Activated T-cell treated with anti-CD3 and anti-CD28 coated beads, Interleukin-2, amount 50 U/mL, for 24 hours (primary cell): Measurements from ENCODE around the gene FOXRED1.

Experiments
- DNase-seq: peaks from one replicate; pipeline ENCODE4 v3.0.0-alpha.2; 2020
- H3K27ac Mint-ChIP-seq: 2 replicates; pipeline ENCODE4 v1.8.0; 2020; ENCODE audit warnings: mild to moderate bottlenecking, mixed read lengths
- H3K27me3 Mint-ChIP-seq: 2 replicates; pipeline ENCODE4 v1.8.0; 2020; ENCODE audit warnings: mixed read lengths
- H3K36me3 Mint-ChIP-seq: 2 replicates; pipeline ENCODE4 v1.8.0; 2020; ENCODE audit warnings: low read depth, mixed read lengths
- H3K4me1 Mint-ChIP-seq: 2 replicates; pipeline ENCODE4 v1.8.0; 2020; ENCODE audit warnings: low read depth, mixed read lengths
- H3K4me3 Mint-ChIP-seq: 2 replicates; pipeline ENCODE4 v1.8.0; 2020; ENCODE audit warnings: mild to moderate bottlenecking, moderate library complexity, mixed read lengths
- H3K9me3 Mint-ChIP-seq: 2 replicates; pipeline ENCODE4 v1.8.0; 2020; ENCODE audit warnings: mixed read lengths

The FOXRED1 gene

GRCh38 chr11:126257144-126257543 lies 11.8 kb upstream of the FOXRED1 start:
- H3K4me3 Mint-ChIP-seq: no peak overlapping the region
- no peaks in the 10 kb centered on the region for H3K27me3 Mint-ChIP-seq
- H3K36me3 Mint-ChIP-seq: peaks cover 84% of the 10 kb centered on the region
- no peak overlapping the region for H3K27ac Mint-ChIP-seq
- DNase-seq: no peak
- H3K9me3 Mint-ChIP-seq: no peaks in the 10 kb centered on the region
- H3K4me1 Mint-ChIP-seq: peaks cover 5% of the 10 kb centered on the region

- peak overlapping the region; percentile 57 for H3K27ac Mint-ChIP-seq
- H3K9me3 Mint-ChIP-seq: no peaks in the 10 kb centered on the region
- DNase-seq: no peak
- H3K4me3 Mint-ChIP-seq: no peak overlapping the region
- no peaks in the 10 kb centered on the region for H3K27me3 Mint-ChIP-seq
- H3K4me1 Mint-ChIP-seq: peaks cover 5% of the 10 kb centered on the region
- peaks cover 85% of the 10 kb centered on the region for H3K36me3 Mint-ChIP-seq
Observed at GRCh38 chr11:126257764-126258163, 11.2 kb upstream of the FOXRED1 start.

DNA sequence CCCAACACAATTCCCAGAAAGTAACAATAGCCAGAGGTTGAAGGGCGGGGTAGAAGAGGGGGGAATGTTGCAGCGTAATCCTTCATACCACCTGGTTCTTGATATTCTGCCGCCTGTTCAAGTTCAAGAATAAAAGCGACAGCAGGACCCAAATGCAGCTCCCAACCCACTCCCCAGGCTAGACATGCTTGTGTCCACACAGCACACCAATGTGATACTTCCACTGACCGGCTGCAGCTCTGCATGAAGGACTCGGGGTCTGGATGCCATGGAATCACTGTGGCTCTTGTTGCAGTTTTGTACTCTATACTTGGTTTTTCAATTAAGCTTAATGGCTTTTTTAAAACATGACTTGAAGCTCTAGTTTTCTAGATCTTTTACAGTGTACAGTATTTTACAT lies 6.7 kb upstream of the FOXRED1 start:
- DNase-seq: no peak
- Mint-ChIP-seq H3K27me3 (no peaks in the 10 kb centered on the region), H3K36me3 (peaks cover 89% of the 10 kb centered on the region), H3K4me1 (peaks cover 14% of the 10 kb centered on the region), H3K9me3 (no peaks in the 10 kb centered on the region), H3K27ac (peak overlapping the region; percentile 73), H3K4me3 (no peak overlapping the region)

GRCh38 chr11:126263489-126263888 lies 5.5 kb upstream of the FOXRED1 start:
- peaks cover 89% of the 10 kb centered on the region for H3K36me3 Mint-ChIP-seq
- peak overlapping the region; percentile 58 for H3K27ac Mint-ChIP-seq
- H3K9me3 Mint-ChIP-seq: no peaks in the 10 kb centered on the region
- DNase-seq: no peak
- H3K4me3 Mint-ChIP-seq: no peak overlapping the region
- no peaks in the 10 kb centered on the region for H3K27me3 Mint-ChIP-seq
- H3K4me1 Mint-ChIP-seq: peaks cover 22% of the 10 kb centered on the region

GRCh38 chr11:126265811-126266210 lies 3.1 kb upstream of the FOXRED1 start:
- Mint-ChIP-seq H3K9me3 (no peaks in the 10 kb centered on the region), H3K36me3 (peaks cover 89% of the 10 kb centered on the region), H3K27me3 (no peaks in the 10 kb centered on the region), H3K4me3 (no peak overlapping the region), H3K27ac (peak overlapping the region; percentile 96), H3K4me1 (peaks cover 36% of the 10 kb centered on the region)
- DNase-seq: no peak

GRCh38 chr11:126267650-126268049 lies 1.3 kb upstream of the FOXRED1 start:
- no peak for DNase-seq
- H3K36me3 Mint-ChIP-seq: peaks cover 91% of the 10 kb centered on the region
- peak overlapping the region; percentile 96 for H3K27ac Mint-ChIP-seq
- peak overlapping the region; percentile 97 for H3K4me3 Mint-ChIP-seq
- no peaks in the 10 kb centered on the region for H3K27me3 Mint-ChIP-seq
- H3K4me1 Mint-ChIP-seq: peaks cover 43% of the 10 kb centered on the region
- H3K9me3 Mint-ChIP-seq: no peaks in the 10 kb centered on the region

DNA sequence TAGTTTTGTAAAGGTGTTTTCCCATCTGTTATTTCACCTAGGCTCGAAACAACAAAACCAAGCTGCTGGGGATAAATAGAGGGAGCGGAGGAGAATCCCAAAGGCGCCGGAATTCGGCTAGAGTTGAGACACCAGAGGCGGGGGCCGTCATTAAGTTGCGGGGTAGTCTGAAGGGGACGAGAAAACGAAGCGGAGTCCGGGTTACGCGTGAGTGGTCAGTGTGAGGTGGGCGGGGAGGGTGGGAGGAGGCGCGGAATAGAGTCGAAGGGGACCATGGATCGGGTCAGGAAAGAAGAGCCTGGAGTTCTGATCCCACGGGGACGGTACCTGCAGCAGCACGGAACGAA lies 620 bp upstream of the FOXRED1 start:
- Mint-ChIP-seq H3K27ac (peak overlapping the region; percentile 96), H3K36me3 (peaks cover 91% of the 10 kb centered on the region), H3K27me3 (no peaks in the 10 kb centered on the region), H3K4me1 (peaks cover 43% of the 10 kb centered on the region), H3K4me3 (peak overlapping the region; percentile 97), H3K9me3 (no peaks in the 10 kb centered on the region)
- DNase-seq: peak; percentile 47

DNA sequence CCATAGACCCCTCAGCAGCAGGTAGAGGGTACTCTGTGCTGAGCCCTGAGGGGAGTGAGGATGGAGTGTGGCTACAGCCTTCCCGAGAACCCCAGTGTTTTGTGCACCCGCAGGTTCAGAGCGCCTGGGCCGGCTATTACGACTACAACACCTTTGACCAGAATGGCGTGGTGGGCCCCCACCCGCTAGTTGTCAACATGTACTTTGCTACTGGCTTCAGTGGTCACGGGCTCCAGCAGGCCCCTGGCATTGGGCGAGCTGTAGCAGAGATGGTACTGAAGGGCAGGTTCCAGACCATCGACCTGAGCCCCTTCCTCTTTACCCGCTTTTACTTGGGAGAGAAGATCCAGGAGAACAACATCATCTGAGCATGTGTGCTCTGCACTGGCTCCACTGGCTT lies 8.4 kb downstream of the FOXRED1 start:
- H3K27ac Mint-ChIP-seq: no peak overlapping the region
- no peak overlapping the region for H3K4me3 Mint-ChIP-seq
- peaks cover 74% of the 10 kb centered on the region for H3K36me3 Mint-ChIP-seq
- H3K4me1 Mint-ChIP-seq: peaks cover 18% of the 10 kb centered on the region
- no peaks in the 10 kb centered on the region for H3K27me3 Mint-ChIP-seq
- DNase-seq: no peak
- H3K9me3 Mint-ChIP-seq: no peaks in the 10 kb centered on the region

- Mint-ChIP-seq H3K4me1 (peaks cover 21% of the 10 kb centered on the region), H3K36me3 (peaks cover 70% of the 10 kb centered on the region), H3K27ac (peak overlapping the region; percentile 14), H3K4me3 (no peak overlapping the region), H3K9me3 (no peaks in the 10 kb centered on the region), H3K27me3 (no peaks in the 10 kb centered on the region)
- no peak for DNase-seq
Observed at GRCh38 chr11:126277780-126278179, 8.8 kb downstream of the FOXRED1 start.

DNA sequence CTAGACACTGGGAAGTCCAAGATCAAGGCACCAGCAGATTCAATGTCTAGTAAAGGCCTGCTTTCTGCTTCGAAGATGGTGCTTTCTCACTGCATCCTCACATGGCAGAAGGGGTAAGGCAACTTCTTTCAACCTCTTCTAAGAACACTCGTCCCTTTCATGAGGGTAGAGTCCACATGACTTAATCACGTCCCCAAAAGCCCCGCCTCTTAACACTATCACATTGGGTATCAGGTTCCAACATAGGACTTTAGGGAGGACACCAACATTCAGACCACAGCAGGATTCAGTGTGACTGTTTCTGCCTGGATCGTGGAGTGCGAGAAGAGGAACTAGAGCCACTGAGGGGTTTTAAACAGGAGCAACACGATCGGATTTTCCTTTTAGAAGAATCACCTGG lies 10.2 kb downstream of the FOXRED1 start:
- no peak for DNase-seq
- Mint-ChIP-seq H3K4me1 (peaks cover 29% of the 10 kb centered on the region), H3K27ac (no peak overlapping the region), H3K27me3 (no peaks in the 10 kb centered on the region), H3K36me3 (peaks cover 60% of the 10 kb centered on the region), H3K4me3 (no peak overlapping the region), H3K9me3 (no peaks in the 10 kb centered on the region)

DNA sequence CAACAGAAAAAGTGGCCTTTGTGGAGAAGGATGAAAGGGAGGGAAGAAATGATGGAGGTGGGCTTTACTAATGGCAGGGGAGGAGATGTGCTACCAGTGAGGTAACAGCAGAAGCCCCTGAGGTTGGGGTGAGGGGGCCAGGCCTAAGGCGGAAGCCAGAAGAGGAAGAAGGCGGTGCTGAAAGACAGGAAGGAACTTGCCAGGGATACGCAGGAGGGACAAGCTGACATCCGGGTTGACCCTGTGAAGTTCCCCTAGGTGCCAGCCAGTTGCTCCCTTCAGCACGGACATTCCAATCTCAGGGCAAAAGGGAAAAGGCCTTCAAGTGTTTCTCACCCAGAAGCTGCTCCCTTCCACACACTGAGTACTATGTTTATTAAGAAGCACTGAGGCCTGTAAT lies 11.6 kb downstream of the FOXRED1 start:
- Mint-ChIP-seq H3K27ac (peak overlapping the region; percentile 36), H3K4me1 (peaks cover 42% of the 10 kb centered on the region), H3K4me3 (no peak overlapping the region), H3K9me3 (no peaks in the 10 kb centered on the region), H3K36me3 (peaks cover 46% of the 10 kb centered on the region), H3K27me3 (no peaks in the 10 kb centered on the region)
- DNase-seq: no peak

- H3K27ac Mint-ChIP-seq: no peak overlapping the region
- H3K4me1 Mint-ChIP-seq: peaks cover 44% of the 10 kb centered on the region
- H3K27me3 Mint-ChIP-seq: no peaks in the 10 kb centered on the region
- H3K36me3 Mint-ChIP-seq: peaks cover 39% of the 10 kb centered on the region
- H3K4me3 Mint-ChIP-seq: peak overlapping the region; percentile 83
- H3K9me3 Mint-ChIP-seq: no peaks in the 10 kb centered on the region
- no peak for DNase-seq
Observed at GRCh38 chr11:126281245-126281644, 12.3 kb downstream of the FOXRED1 start.

DNA sequence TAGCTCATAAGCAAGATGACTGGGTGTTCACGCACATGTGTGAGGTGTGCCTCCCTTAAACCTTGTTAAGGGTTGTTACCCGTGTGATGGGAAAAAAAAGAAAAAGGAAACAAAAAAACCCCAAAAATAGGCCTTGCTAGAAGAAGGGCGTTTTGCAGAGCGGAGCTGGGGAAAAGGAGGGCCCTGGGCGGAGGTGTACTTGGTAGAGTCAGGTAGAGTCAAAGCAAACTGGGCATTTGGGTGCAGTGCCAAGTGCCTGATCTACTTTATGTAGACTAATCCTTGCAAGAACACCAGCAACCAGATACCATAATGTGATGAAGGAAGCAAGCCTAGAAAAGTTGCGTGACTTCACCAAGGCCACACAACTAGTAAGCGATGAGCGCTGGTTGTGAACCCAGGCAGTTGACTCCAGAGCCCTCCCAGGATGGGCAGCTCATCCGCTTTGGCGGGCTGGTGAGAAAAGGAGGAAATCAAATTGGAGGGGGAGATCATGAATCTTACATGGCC lies 12.8 kb downstream of the FOXRED1 start:
- Mint-ChIP-seq H3K36me3 (peaks cover 36% of the 10 kb centered on the region), H3K9me3 (no peaks in the 10 kb centered on the region), H3K27me3 (no peaks in the 10 kb centered on the region), H3K4me3 (peak overlapping the region; percentile 83), H3K27ac (peak overlapping the region; percentile 90), H3K4me1 (peaks cover 47% of the 10 kb centered on the region)
- no peak for DNase-seq

GRCh38 chr11:126282361-126282735 lies 13.4 kb downstream of the FOXRED1 start:
- Mint-ChIP-seq H3K4me1 (peaks cover 50% of the 10 kb centered on the region), H3K27me3 (no peaks in the 10 kb centered on the region), H3K27ac (peak overlapping the region; percentile 90), H3K9me3 (no peaks in the 10 kb centered on the region), H3K4me3 (peak overlapping the region; percentile 83), H3K36me3 (peaks cover 33% of the 10 kb centered on the region)
- DNase-seq: peak; percentile 64

- no peaks in the 10 kb centered on the region for H3K9me3 Mint-ChIP-seq
- peaks cover 29% of the 10 kb centered on the region for H3K36me3 Mint-ChIP-seq
- peak; percentile 80 for DNase-seq
- peaks cover 50% of the 10 kb centered on the region for H3K4me1 Mint-ChIP-seq
- no peaks in the 10 kb centered on the region for H3K27me3 Mint-ChIP-seq
- peak within 1 kb of the TSS; percentile 92 for H3K27ac Mint-ChIP-seq
- peak within 1 kb of the TSS; percentile 86 for H3K4me3 Mint-ChIP-seq
Observed at GRCh38 chr11:126282736-126283591, 14.0 kb downstream of the FOXRED1 start, which contains the start of gene TIRAP. Gene TIRAP, plus strand, starts transcription at chr11:126283093. Its CDS starts 7,802 bp downstream, at chr11:126290895.
